ENCODE data around the gene GRN. TPM values are rescaled to one million over a fixed set of nuclear protein-coding genes. Genes with fewer than 3 reads are reported as not detected.

GRN gene
- total and polyA plus RNA-seq, 9 of the 15 experiments (the other 6 are each of a cell fraction or from before 2014, with no cell fraction given), result 5.4 to 75.3 (median 20.7) TPM

DNA sequence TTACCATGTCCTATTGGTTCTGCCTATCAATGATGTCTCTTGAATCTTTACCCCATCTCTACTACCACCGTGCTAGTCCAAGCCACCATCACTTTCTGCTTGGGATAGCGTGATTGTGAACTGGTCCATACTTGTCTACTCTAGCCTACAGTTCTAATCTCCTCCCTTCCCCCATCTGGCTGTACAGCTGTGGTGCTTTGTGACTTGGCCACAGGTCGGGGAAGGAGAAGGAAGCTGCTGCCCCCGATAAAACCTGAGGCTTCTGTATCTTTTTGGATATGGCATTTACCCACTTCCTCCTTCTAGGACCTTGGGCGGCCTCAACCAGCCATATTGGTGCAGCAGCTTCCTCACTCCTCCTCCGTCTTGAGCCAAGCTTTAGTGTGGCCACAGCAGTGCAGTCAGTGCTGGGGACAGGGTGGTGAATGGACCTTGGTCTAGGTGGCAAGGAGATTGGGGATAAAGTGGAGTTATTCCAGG lies 44.7 kb downstream of the GRN start (continued):
- TF ChIP-seq, protein P1, sequence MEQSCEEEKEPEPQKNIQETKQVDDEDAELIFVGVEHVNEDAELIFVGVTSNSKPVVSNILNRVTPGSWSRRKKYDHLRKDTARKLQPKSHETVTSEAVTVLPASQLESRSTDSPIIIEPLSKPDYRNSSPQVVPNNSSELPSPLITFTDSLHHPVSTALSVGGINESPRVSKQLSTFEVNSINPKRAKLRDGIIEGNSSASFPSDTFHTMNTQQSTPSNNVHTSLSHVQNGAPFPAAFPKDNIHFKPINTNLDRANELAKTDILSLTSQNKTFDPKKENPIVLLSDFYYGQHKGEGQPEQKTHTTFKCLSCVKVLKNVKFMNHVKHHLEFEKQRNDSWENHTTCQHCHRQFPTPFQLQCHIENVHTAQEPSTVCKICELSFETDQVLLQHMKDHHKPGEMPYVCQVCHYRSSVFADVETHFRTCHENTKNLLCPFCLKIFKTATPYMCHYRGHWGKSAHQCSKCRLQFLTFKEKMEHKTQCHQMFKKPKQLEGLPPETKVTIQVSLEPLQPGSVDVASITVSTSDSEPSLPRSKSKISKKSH (CRISPR knock-in tag; IDR thresholded peaks at IDR 0.05), result no peak
- TF ChIP-seq ZBTB17 (CRISPR knock-in tag; IDR thresholded peaks at IDR 0.05), result no peak
- TF ChIP-seq PTRF (tag; IDR thresholded peaks at IDR 0.05), result no peak
- no peak for TF ChIP-seq HMG20A (CRISPR knock-in tag; conservative IDR thresholded peaks at IDR 0.05)
- TF ChIP-seq HCFC1 (IDR thresholded peaks at IDR 0.05; ENCODE audit: low read depth, low read length), result no peak
- peak in 1 of 2 experiments; percentile 69; a peak in 2 of 4 replicates for TF ChIP-seq TBL1XR1 (IDR thresholded peaks at IDR 0.05; ENCODE audit: low read length in 2 of 2)
- no peak for TF ChIP-seq ZNF354B (CRISPR knock-in tag; IDR thresholded peaks at IDR 0.05)
- no peak for TF ChIP-seq ZNF146 (CRISPR knock-in tag; IDR thresholded peaks at IDR 0.05; ENCODE audit: unreplicated experiment)
- TF ChIP-seq, protein P2, sequence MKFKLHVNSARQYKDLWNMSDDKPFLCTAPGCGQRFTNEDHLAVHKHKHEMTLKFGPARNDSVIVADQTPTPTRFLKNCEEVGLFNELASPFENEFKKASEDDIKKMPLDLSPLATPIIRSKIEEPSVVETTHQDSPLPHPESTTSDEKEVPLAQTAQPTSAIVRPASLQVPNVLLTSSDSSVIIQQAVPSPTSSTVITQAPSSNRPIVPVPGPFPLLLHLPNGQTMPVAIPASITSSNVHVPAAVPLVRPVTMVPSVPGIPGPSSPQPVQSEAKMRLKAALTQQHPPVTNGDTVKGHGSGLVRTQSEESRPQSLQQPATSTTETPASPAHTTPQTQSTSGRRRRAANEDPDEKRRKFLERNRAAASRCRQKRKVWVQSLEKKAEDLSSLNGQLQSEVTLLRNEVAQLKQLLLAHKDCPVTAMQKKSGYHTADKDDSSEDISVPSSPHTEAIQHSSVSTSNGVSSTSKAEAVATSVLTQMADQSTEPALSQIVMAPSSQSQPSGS (CRISPR knock-in tag; IDR thresholded peaks at IDR 0.05), result no peak
- peak; percentile 85 for TF ChIP-seq NCOR1 (IDR thresholded peaks at IDR 0.05)
- no peak; the same call in 1 of the 2 replicates for TF ChIP-seq NR2C1 (IDR thresholded peaks at IDR 0.05)
- no peak for TF ChIP-seq NR2C1 (tag; IDR thresholded peaks at IDR 0.05)
- TF ChIP-seq, protein P3, sequence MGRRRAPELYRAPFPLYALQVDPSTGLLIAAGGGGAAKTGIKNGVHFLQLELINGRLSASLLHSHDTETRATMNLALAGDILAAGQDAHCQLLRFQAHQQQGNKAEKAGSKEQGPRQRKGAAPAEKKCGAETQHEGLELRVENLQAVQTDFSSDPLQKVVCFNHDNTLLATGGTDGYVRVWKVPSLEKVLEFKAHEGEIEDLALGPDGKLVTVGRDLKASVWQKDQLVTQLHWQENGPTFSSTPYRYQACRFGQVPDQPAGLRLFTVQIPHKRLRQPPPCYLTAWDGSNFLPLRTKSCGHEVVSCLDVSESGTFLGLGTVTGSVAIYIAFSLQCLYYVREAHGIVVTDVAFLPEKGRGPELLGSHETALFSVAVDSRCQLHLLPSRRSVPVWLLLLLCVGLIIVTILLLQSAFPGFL (CRISPR knock-in tag; IDR thresholded peaks at IDR 0.05), result no peak
- TF ChIP-seq ZNF282 (CRISPR knock-in tag; IDR thresholded peaks at IDR 0.05), result no peak
- no peak for TF ChIP-seq ZNF76 (CRISPR knock-in tag; IDR thresholded peaks at IDR 0.05; ENCODE audit: borderline replicate concordance)
- TF ChIP-seq, protein P4, sequence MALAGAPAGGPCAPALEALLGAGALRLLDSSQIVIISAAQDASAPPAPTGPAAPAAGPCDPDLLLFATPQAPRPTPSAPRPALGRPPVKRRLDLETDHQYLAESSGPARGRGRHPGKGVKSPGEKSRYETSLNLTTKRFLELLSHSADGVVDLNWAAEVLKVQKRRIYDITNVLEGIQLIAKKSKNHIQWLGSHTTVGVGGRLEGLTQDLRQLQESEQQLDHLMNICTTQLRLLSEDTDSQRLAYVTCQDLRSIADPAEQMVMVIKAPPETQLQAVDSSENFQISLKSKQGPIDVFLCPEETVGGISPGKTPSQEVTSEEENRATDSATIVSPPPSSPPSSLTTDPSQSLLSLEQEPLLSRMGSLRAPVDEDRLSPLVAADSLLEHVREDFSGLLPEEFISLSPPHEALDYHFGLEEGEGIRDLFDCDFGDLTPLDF (CRISPR knock-in tag; IDR thresholded peaks at IDR 0.05), result no peak
- TF ChIP-seq RFX7 (CRISPR knock-in tag; IDR thresholded peaks at IDR 0.05), result no peak
- no peak for TF ChIP-seq WHSC1 (IDR thresholded peaks at IDR 0.05; ENCODE audit: low read length)
- no peak for TF ChIP-seq MCM5 (IDR thresholded peaks at IDR 0.05; ENCODE audit: low read depth)
- TF ChIP-seq ZFP36 (IDR thresholded peaks at IDR 0.05; ENCODE audit: low read depth, low read length, partially characterized antibody), result no peak
- TF ChIP-seq NFATC3 (IDR thresholded peaks at IDR 0.05), result no peak
- TF ChIP-seq PCBP2 (IDR thresholded peaks at IDR 0.05; ENCODE audit: low read depth, low read length, poor library complexity, severe bottlenecking), result no peak
- no peak for TF ChIP-seq SLC30A9 (CRISPR knock-in tag; IDR thresholded peaks at IDR 0.05)
- TF ChIP-seq, protein P5, sequence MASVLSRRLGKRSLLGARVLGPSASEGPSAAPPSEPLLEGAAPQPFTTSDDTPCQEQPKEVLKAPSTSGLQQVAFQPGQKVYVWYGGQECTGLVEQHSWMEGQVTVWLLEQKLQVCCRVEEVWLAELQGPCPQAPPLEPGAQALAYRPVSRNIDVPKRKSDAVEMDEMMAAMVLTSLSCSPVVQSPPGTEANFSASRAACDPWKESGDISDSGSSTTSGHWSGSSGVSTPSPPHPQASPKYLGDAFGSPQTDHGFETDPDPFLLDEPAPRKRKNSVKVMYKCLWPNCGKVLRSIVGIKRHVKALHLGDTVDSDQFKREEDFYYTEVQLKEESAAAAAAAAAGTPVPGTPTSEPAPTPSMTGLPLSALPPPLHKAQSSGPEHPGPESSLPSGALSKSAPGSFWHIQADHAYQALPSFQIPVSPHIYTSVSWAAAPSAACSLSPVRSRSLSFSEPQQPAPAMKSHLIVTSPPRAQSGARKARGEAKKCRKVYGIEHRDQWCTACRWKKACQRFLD (CRISPR knock-in tag; IDR thresholded peaks at IDR 0.05), result peak; percentile 94
- TF ChIP-seq SMAD2 (IDR thresholded peaks at IDR 0.05; ENCODE audit: low read depth, low read length), result no peak
- no peak for TF ChIP-seq ZNF707 (CRISPR knock-in tag; conservative IDR thresholded peaks at IDR 0.05)

Measured in K562 (cell line).